ENCODE data around the gene DNMT3B. TPM values are rescaled to one million over a fixed set of nuclear protein-coding genes. Genes with fewer than 3 reads are reported as not detected.
"Not testable (repeated sequence)": the region's sequence is repeated elsewhere in the genome, so short reads cannot be mapped to it uniquely, and the experiment has no call there.

The DNMT3B gene
- total RNA-seq, 8 experiments from 2014 or later, result 1.4 to 35.2 (median 10.5) TPM

DNA sequence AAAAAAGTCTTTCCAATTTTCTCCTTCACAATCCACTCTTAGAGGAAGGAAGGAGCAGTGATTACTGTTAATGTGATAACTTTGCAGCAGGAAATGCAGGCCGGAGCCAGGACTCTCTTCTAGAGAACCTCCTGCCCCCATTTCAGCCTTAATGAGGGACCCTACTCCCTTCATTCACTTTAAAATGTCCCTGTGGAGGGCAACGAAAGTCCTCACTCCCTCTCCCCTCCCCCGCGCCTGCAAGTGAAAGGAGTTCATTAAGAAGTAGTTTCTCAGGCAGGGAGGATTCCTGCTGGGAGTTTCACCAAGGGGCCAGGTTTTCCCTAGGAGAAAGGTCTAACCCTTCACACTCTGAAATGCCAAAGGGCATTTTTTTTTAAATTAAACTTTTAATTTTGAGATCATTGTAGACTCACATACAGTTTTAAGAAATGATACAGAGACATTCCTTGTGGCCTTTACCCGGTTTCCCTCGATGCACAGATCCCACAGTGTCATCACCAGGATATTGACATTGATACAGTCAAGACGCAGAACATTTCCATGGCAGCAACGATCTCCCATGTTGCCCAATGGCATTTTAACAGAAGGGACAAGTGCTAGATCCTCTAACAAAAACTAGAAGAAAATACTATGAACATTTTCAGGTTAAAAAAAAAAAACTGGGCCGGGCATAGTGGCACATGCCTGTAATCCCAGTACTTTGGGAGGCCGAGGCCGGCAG, 12.1 kb upstream of the DNMT3B start:
- in situ Hi-C loops (cut with MboI; ENCODE audit: low pct_unique_long_range_greater_than_20kb in 2 of 9, low sequenced_read_pairs in 9 of 9, unreplicated experiment in 9 of 9), result no loop called here
- peak in 1 of 8 experiments; percentile 27 for ATAC-seq (replicated peaks in 6 of 8)
- no peak overlapping the region for H3K4me3 ChIP-seq
- no peak overlapping the region for H3K27ac ChIP-seq
- WGBS, 10 experiments, result 21 to 97% (median 58%) methylated on average over 4 to 7 of the region's 11 CpGs; no CpG with 5 or more reads in 1 of the 10 experiments
- peaks cover 7 to 9% of the 10 kb centered on the region in 2 donors for H3K4me1 ChIP-seq (replicated peaks in 1 of 2)

DNA sequence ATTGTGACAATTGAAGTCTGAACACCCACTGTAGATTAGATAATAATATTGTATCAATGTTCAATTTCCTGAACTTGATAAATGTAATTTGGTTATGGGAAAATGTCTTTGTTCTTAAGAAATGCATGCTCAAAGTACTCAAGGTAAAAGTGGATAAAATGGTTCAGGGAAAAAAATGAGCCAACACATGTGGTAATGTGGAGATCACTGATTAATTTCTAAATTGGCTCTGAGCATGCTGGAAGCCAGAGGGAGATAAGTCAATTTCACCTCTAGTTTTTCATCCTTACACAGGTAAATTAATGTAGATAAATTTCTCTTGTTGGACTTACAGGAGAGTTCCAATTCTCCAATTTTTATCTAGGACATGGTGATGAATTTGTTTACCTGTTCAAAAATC, 10.9 kb upstream of the DNMT3B start:
- in situ Hi-C loops (cut with MboI; ENCODE audit: low pct_unique_long_range_greater_than_20kb in 2 of 9, low sequenced_read_pairs in 9 of 9, unreplicated experiment in 9 of 9), result no loop called here
- H3K4me1 ChIP-seq (replicated peaks in 1 of 2), result peaks cover 7 to 9% of the 10 kb centered on the region in 2 donors
- H3K27ac ChIP-seq, result no peak overlapping the region
- no peak for ATAC-seq (replicated peaks in 6 of 8)
- no peak overlapping the region for H3K4me3 ChIP-seq

- 15 to 100% (median 68%) methylated on average over 1 to 6 of the region's 6 CpGs; no CpG with 5 or more reads in 1 of the 10 experiments for WGBS, 10 experiments
- no peak for ATAC-seq (replicated peaks in 6 of 8)
- H3K4me1 ChIP-seq (replicated peaks in 1 of 2), result peaks cover 7 to 9% of the 10 kb centered on the region in 2 donors
- no peak overlapping the region for H3K27ac ChIP-seq
- H3K4me3 ChIP-seq, result no peak overlapping the region
- in situ Hi-C loops (cut with MboI; ENCODE audit: low pct_unique_long_range_greater_than_20kb in 2 of 9, low sequenced_read_pairs in 9 of 9, unreplicated experiment in 9 of 9), result no loop called here
These were observed 10.3 kb upstream of the DNMT3B start for GRCh38 chr20:32751702-32752457.

GRCh38 chr20:32752458-32753250, 9.5 kb upstream of the DNMT3B start:
- Histone ChIP-seq H3K27ac (no peak overlapping the region), H3K4me1 (replicated peaks in 1 of 2) (peaks cover 7 to 9% of the 10 kb centered on the region in 2 donors), H3K4me3 (no peak overlapping the region)
- peak in 2 of 8 experiments; percentile 37 for ATAC-seq (replicated peaks in 6 of 8)
- in situ Hi-C loops (cut with MboI; ENCODE audit: low pct_unique_long_range_greater_than_20kb in 2 of 9, low sequenced_read_pairs in 9 of 9, unreplicated experiment in 9 of 9), result no loop called here
- 11 to 80% (median 51%) methylated on average over 1 to 9 of the region's 10 CpGs; no CpG with 5 or more reads in 1 of the 10 experiments for WGBS, 10 experiments

GRCh38 chr20:32753731-32754130, 8.5 kb upstream of the DNMT3B start:
- Histone ChIP-seq H3K4me1 (replicated peaks in 1 of 2) (peaks cover 7 to 9% of the 10 kb centered on the region in 2 donors), H3K4me3 (no peak overlapping the region), H3K27ac (no peak overlapping the region)
- in situ Hi-C loops (cut with MboI; ENCODE audit: low pct_unique_long_range_greater_than_20kb in 2 of 9, low sequenced_read_pairs in 9 of 9, unreplicated experiment in 9 of 9), result no loop called here
- no peak for ATAC-seq (replicated peaks in 6 of 8)
- WGBS, 10 experiments, result 57 to 100% (median 92%) methylated on average over 1 to 4 of the region's 4 CpGs; no CpG with 5 or more reads in 1 of the 10 experiments

DNA sequence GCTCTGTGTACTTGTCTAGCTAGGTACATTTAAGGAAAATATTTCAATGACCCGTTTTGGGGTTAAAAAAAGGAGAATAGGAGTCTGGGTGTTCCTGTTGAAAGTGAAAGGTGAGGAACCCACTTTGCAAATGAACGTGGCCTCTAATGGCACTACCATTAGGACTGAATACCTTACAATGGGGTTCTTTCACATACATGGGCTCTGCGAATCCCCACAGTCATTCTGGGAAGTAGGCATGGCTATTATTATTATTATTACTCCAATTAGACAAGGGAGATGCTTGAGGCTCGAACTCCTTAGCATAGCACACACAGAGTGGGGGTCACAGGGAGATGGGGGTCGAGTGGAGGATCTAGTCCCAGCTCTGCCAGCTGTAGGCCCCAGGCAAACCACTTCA, 6.0 kb upstream of the DNMT3B start:
- H3K27ac ChIP-seq, result no peak overlapping the region
- H3K4me1 ChIP-seq (replicated peaks in 1 of 2), result no peaks in the 10 kb centered on the region
- WGBS, 10 experiments, result 35 to 83% (median 70%) methylated on average over 1 to 4 of the region's 5 CpGs; no CpG with 5 or more reads in 2 of the 10 experiments
- no peak overlapping the region for H3K4me3 ChIP-seq
- no peak for ATAC-seq (replicated peaks in 6 of 8)
- in situ Hi-C loops (cut with MboI; ENCODE audit: low pct_unique_long_range_greater_than_20kb in 2 of 9, low sequenced_read_pairs in 9 of 9, unreplicated experiment in 9 of 9), result no loop called here

DNA sequence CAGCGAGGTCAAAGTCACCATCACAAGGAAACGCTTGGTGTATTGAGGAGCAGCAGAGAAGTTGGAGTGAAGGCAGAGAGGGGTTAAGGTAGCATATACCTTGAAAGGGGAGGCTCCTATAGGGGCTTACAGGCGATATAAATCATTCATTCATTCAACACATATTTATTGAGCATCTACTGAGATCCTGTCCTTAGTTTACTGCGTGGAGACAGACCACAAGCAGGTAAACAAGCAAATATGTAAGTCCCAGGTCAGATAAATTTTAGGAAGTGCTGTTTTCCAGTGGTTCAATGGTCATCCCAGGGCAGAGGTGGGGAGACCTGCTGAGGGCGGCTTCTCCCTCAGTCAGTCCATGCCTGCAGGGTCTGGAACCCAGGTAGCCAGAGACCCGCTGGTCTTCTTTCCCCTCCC, 761 bp upstream of the DNMT3B start:
- Histone ChIP-seq H3K4me1 (replicated peaks in 1 of 2) (peaks cover 18 to 19% of the 10 kb centered on the region in 2 donors), H3K27ac (no peak overlapping the region), H3K4me3 (peak overlapping the region in 3 of 5 donors; percentile 64 to 82 (median 73))
- no peak for ATAC-seq (replicated peaks in 6 of 8)
- WGBS, 10 experiments, result 21 to 80% (median 57%) methylated on average over 1 to 5 of the region's 6 CpGs; no CpG with 5 or more reads in 1 of the 10 experiments
- in situ Hi-C loops (cut with MboI; ENCODE audit: low pct_unique_long_range_greater_than_20kb in 2 of 9, low sequenced_read_pairs in 9 of 9, unreplicated experiment in 9 of 9), result no loop called here

DNA sequence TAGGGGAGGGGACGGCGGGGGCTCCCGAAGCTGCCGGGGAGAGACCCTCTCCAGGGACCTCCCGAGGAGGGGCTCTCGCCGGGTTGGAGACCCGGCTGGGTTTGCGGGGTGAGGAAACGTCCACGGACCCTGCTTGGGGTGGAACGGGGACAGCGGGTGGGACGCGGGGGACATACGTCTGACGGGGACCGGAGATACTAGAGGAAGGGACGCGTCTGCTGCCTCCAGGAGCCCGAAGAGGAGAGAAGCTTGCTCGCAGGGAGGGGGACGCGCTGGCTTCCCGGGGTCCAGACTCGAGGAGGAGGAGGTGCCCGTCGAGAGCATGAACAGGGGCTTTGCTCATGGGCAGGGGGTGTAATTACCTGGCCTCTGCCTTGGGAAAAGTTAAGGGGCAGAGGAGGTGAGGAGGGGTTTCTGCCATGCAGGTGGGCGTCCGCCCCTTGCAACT, 593 bp downstream of the DNMT3B start:
- ATAC-seq (replicated peaks in 6 of 8), result peak in 7 of 8 experiments; percentile 10 to 57 (median 46)
- Histone ChIP-seq H3K4me3 (peak overlapping the region; percentile 64 to 89 (median 82)), H3K4me1 (replicated peaks in 1 of 2) (peaks cover 18 to 19% of the 10 kb centered on the region in 2 donors), H3K27ac (peak overlapping the region in 1 of 2 donors; percentile 18)
- WGBS, 10 experiments, result no CpG with 5 or more reads among the region's 30 CpGs
- in situ Hi-C loops (cut with MboI; ENCODE audit: low pct_unique_long_range_greater_than_20kb in 2 of 9, low sequenced_read_pairs in 9 of 9, unreplicated experiment in 9 of 9), result no loop called here

GRCh38 chr20:32763202-32764004, 1.2 kb downstream of the DNMT3B start:
- in situ Hi-C loops (cut with MboI; ENCODE audit: low pct_unique_long_range_greater_than_20kb in 2 of 9, low sequenced_read_pairs in 9 of 9, unreplicated experiment in 9 of 9), result no loop called here
- peak overlapping the region; percentile 64 to 89 (median 82) for H3K4me3 ChIP-seq
- H3K4me1 ChIP-seq (replicated peaks in 1 of 2), result peaks cover 18 to 19% of the 10 kb centered on the region in 2 donors
- no peak overlapping the region for H3K27ac ChIP-seq
- 0 to 60% (median 34%) methylated on average over 1 to 9 of the region's 40 CpGs; no CpG with 5 or more reads in 2 of the 10 experiments for whole genome bisulfite sequencing, 10 experiments
- ATAC-seq (replicated peaks in 6 of 8), result peak in 6 of 8 experiments; percentile 3 to 39 (median 30)

- Histone ChIP-seq H3K4me1 (replicated peaks in 1 of 2) (peaks cover 18 to 19% of the 10 kb centered on the region in 2 donors), H3K4me3 (peak overlapping the region in 2 of 5 donors; percentile 73 to 82), H3K27ac (no peak overlapping the region)
- in situ Hi-C loops (cut with MboI; ENCODE audit: low pct_unique_long_range_greater_than_20kb in 2 of 9, low sequenced_read_pairs in 9 of 9, unreplicated experiment in 9 of 9), result no loop called here
- 14 to 80% (median 58%) methylated on average over 1 to 11 of the region's 17 CpGs; no CpG with 5 or more reads in 1 of the 10 experiments for WGBS, 10 experiments
- ATAC-seq (replicated peaks in 6 of 8), result no peak
These were observed 2.1 kb downstream of the DNMT3B start for GRCh38 chr20:32764005-32764960.

- peak in 1 of 8 experiments; percentile 7 for ATAC-seq (replicated peaks in 6 of 8)
- WGBS, 10 experiments, result 27 to 86% (median 77%) methylated on average over 4 to 15 of the region's 17 CpGs; no CpG with 5 or more reads in 1 of the 10 experiments
- H3K4me3 ChIP-seq; H3K27ac ChIP-seq; in situ Hi-C loops (cut with MboI; ENCODE audit: low pct_unique_long_range_greater_than_20kb in 2 of 9, low sequenced_read_pairs in 9 of 9, unreplicated experiment in 9 of 9): not testable (repeated sequence)
- peaks cover 18 to 19% of the 10 kb centered on the region in 2 donors for H3K4me1 ChIP-seq (replicated peaks in 1 of 2)
These were observed 3.2 kb downstream of the DNMT3B start for GRCh38 chr20:32765230-32765875.
